HepG2 (cell line): ENCODE results near the gene SMTN. TPM values are rescaled to one million over a fixed set of nuclear protein-coding genes. Genes with fewer than 3 reads are reported as not detected.

ENCODE experiments used
- ATAC-seq: fragments of 200-7000 bp; cut with Tn5 transposase; 3 replicates; pipeline ENCODE4 v1.9.1; 2020; ENCODE audit warnings: mild to moderate bottlenecking, moderate library complexity
- BruUV-seq: library from RNA; stranded (reverse); fragments of 400-500 nt; replicated peaks from 2 replicates; lab custom pipeline; 2021; lab: Mats Ljungman, UMichigan
- CTCF ChIA-PET: fragments of 300-600 bp; formaldehyde crosslinking; extraction: SDS; loops from one replicate; lab custom pipeline; 2021; ENCODE audit warnings: low total read pairs, inconsistent platforms, low intra/inter-chr PET ratio; lab: Yijun Ruan, JAX
- POLR2A ChIA-PET: fragments of 350-600 bp; sonication (Branson Sonifier 250); formaldehyde crosslinking; loops from one replicate; lab custom pipeline; 2020; ENCODE audit warnings: antibody characterized with exemption, inconsistent platforms; lab: Yijun Ruan, JAX
- DNase-seq: peaks from one replicate; pipeline ENCODE4 v3.0.0-alpha.2; 2015; ENCODE audit warnings: low spot score
- FAIRE-seq: peaks from 3 replicates; lab custom pipeline; 2011; peaks lifted over from hg19 to GRCh38; lab: Jason Lieb, UNC
- H2AFZ ChIP-seq: one replicate; pipeline ENCODE4 v1.6.1; 2011; ENCODE audit warnings: low read length, inconsistent platforms
- H3K27ac ChIP-seq: fragments of 300-600 bp; 3 replicates; pipeline ENCODE4 v1.8.0; 2011; ENCODE audit warnings: mixed run types, mild to moderate bottlenecking, mixed read lengths, low read length, inconsistent platforms; ENCODE audit not compliant: insufficient read depth; ENCODE audit errors: extremely low read length
- H3K27me3 ChIP-seq, 2 experiments: fragments of 200-600 bp in 1 of 2; 2 replicates in 1 of 2; 3 replicates in 1 of 2; pipeline versions ENCODE4 v1.6.0 to v1.8.0; 2011; ENCODE audit warnings: low read length in 2 of 2, mild to moderate bottlenecking in 2 of 2, moderate library complexity in 2 of 2, inconsistent platforms in 1 of 2; ENCODE audit not compliant: insufficient read depth in 2 of 2, control insufficient read depth in 1 of 2
- H3K36me3 ChIP-seq, 2 experiments: fragments of 200-600 bp in 1 of 2; replicated peaks in 1 of 2; 2 replicates in 1 of 2; 3 replicates in 1 of 2; pipeline versions ENCODE4 v1.5.1 to v1.8.0; 2011; ENCODE audit warnings: low read length in 2 of 2, inconsistent platforms in 1 of 2; ENCODE audit not compliant: insufficient read depth in 2 of 2, control insufficient read depth in 1 of 2
- H3K4me1 ChIP-seq: 2 replicates; pipeline ENCODE4 v1.5.1; 2012; ENCODE audit warnings: low read length, inconsistent platforms; ENCODE audit not compliant: insufficient read depth
- H3K4me2 ChIP-seq: 2 replicates; pipeline ENCODE4 v1.6.0; 2011; ENCODE audit warnings: low read depth, low read length, inconsistent platforms
- H3K4me3 ChIP-seq, 3 experiments: fragments of 200-600 bp in 1 of 3; sonication (generic), shearing (Covaris generic) in 1 of 3; replicated peaks in 1 of 3; 2 replicates each; pipeline ENCODE4 v1.5.1; 2011 to 2016; ENCODE audit warnings: low read length in 3 of 3, inconsistent platforms in 2 of 3, low read depth in 2 of 3, mild to moderate bottlenecking in 2 of 3, control low read depth in 1 of 3, mixed read lengths in 1 of 3; ENCODE audit not compliant: insufficient read depth in 1 of 3
- H3K79me2 ChIP-seq: one replicate; pipeline ENCODE4 v1.6.1; 2011; ENCODE audit warnings: low read length, inconsistent platforms; ENCODE audit not compliant: insufficient read depth
- H3K9ac ChIP-seq: 2 replicates; pipeline ENCODE4 v1.6.0; 2011; ENCODE audit warnings: mild to moderate bottlenecking, low read depth, low read length, inconsistent platforms; ENCODE audit not compliant: insufficient read depth
- H3K9me3 ChIP-seq: 2 replicates; pipeline ENCODE4 v1.5.1; 2012; ENCODE audit warnings: mild to moderate bottlenecking, low read length
- H4K20me1 ChIP-seq: 2 replicates; pipeline ENCODE4 v1.6.0; 2011; ENCODE audit warnings: inconsistent platforms, mild to moderate bottlenecking, low read length, moderate library complexity; ENCODE audit not compliant: insufficient read depth
- BHLHE40 ChIP-seq: IDR thresholded peaks from 2 replicates; pipeline ENCODE4 v1.6.1; 2011; ENCODE audit warnings: low read length, improper control_type of control experiment
- NR2F6 ChIP-seq, 2 experiments: IDR thresholded peaks; 2 replicates each; pipeline ENCODE4 v1.6.1; 2016; ENCODE audit warnings: antibody characterized with exemption in 1 of 2, mild to moderate bottlenecking in 1 of 2
- RXRB ChIP-seq: IDR thresholded peaks from 2 replicates; pipeline ENCODE4 v1.6.1; 2016; ENCODE audit warnings: borderline replicate concordance, missing genetic modification reagents, missing compliant biosample characterization
- ZBED4 ChIP-seq: sonication (generic); formaldehyde crosslinking; IDR thresholded peaks from 2 replicates; pipeline ENCODE4 v1.4.0; 2020; ENCODE audit warnings: missing genetic modification reagents, borderline replicate concordance
- ZNF274 ChIP-seq: sonication (generic); formaldehyde crosslinking; IDR thresholded peaks from 2 replicates; pipeline ENCODE4 v1.5.1; 2020; ENCODE audit warnings: mild to moderate bottlenecking, missing genetic modification reagents
- ZNF768 ChIP-seq: sonication (generic); formaldehyde crosslinking; IDR thresholded peaks from 2 replicates; pipeline ENCODE4 v1.4.0; 2020; ENCODE audit warnings: missing genetic modification reagents
- WGBS: methylation state at CpG from one replicate; pipeline ENCODE4 v1.1.6; 2017; ENCODE audit warnings: low lambda C conversion rate; 5-methylcytosine and 5-hydroxymethylcytosine counted together
- in situ Hi-C: cut with HindIII; loops from 2 replicates; pipeline ENCODE4 v1.10.0; 2017; ENCODE audit warnings: low pct_unique_long_range_greater_than_20kb; ENCODE audit not compliant: extremely low pct_ligation_motif_present
- intact Hi-C: fragments of 100-400 bp; cut with micrococcal nuclease; formaldehyde crosslinking; loops from one replicate; pipeline ENCODE4 v1.10.0; 2022; ENCODE audit not compliant: unreplicated experiment
- polyA plus RNA-seq, 8 experiments: library from polyadenylated mRNA; depleted of rRNA in 3 of 8; stranded (reverse) in 7 of 8; unstranded in 1 of 8; fragments of >200 nt; fragmentation: Illumina TruSeq in 4 of 8; extraction: Trizol in 4 of 8; gene quantifications; 2 replicates each; pipeline versions ENCODE4 v1.2.1 to v1.2.3, GENCODE V29; 2011 to 2016; ENCODE audit warnings: low read depth in 4 of 8, missing spikeins in 1 of 8, mixed read lengths in 1 of 8; ENCODE audit not compliant: insufficient read depth in 1 of 8
- total RNA-seq, 5 experiments: library from RNA; depleted of rRNA; stranded (reverse); fragments of >200 nt; fragmentation: Illumina TruSeq; extraction: Trizol; gene quantifications; 2 replicates each; pipeline ENCODE4 v1.2.3, GENCODE V29; 2016; ENCODE audit warnings: low read depth in 1 of 5

SMTN gene
- total and polyA plus RNA-seq, 2 of the 13 experiments (the other 11 are each of a cell fraction or from before 2014, with no cell fraction given), result 14.7 to 26.1 TPM

GRCh38 chr22:31080848-31081649, at the start of gene SMTN (continued):
- TF ChIP-seq ZBED4 (peak; percentile 54; the same call in 1 of the 2 replicates), RXRB (CRISPR knock-in tag) (peak; percentile 12; the same call in 1 of the 2 replicates), NR2F6 (IDR thresholded peaks at IDR 0.05) (no peak), NR2F6 (CRISPR knock-in tag; IDR thresholded peaks at IDR 0.05) (no peak), BHLHE40 (peak; percentile 88)

- in situ Hi-C loops, result no loop called here
- Histone ChIP-seq H3K36me3 (no peaks in the 10 kb centered on the region), H3K9me3 (no peaks in the 10 kb centered on the region), H3K4me3 (no peak overlapping the region), H3K4me1 (peaks cover 25% of the 10 kb centered on the region), H3K27ac (no peak overlapping the region), H3K4me2 (no peak overlapping the region), H2AFZ (no peak overlapping the region), H3K9ac (no peak overlapping the region), H3K79me2 (no peaks in the 10 kb centered on the region), H4K20me1 (no peaks in the 10 kb centered on the region), H3K27me3 (no peaks in the 10 kb centered on the region)
- no peak for FAIRE-seq
- CTCF ChIA-PET, result no interaction called here
- BruUV-seq, result no TSS peak
- ATAC-seq, result no peak
- intact Hi-C loops, result no loop called here
- POLR2A ChIA-PET, result interaction anchor here (1.8 kb wide), 1 partner anchor 9 kb away, joined by 4 read pairs; no protein-coding TSS in a partner anchor
- 55% methylated on average over 18 of the region's 20 CpGs for WGBS
- no peak for DNase-seq
- TF ChIP-seq ZNF768 (peak; percentile 65; the same call in 1 of the 2 replicates), ZNF274 (CRISPR knock-in tag) (no peak)
Measured at GRCh38 chr22:31036671-31037550, 44.2 kb upstream of the SMTN start.
